HCT116 (cell line): ENCODE results near the gene GPR146.

Experiments used
- CTCF ChIP-seq, 3 experiments: fragments of 200-600 bp in 1 of 3; sonication (generic) in 1 of 3; IDR thresholded peaks in 2 of 3; conservative IDR thresholded peaks in 1 of 3; 2 replicates each; pipeline ENCODE4 v1.5.1; 2012 to 2017; ENCODE audit warnings: low read depth in 2 of 3, low read length in 2 of 3, antibody characterized with exemption in 1 of 3, borderline replicate concordance in 1 of 3, control low read depth in 1 of 3, mild to moderate bottlenecking in 1 of 3, mixed read lengths in 1 of 3, mixed run types in 1 of 3, moderate library complexity in 1 of 3; ENCODE audit not compliant: insufficient read depth in 1 of 3
- ELF1 ChIP-seq: IDR thresholded peaks from 2 replicates; pipeline ENCODE4 v1.6.1; 2012; ENCODE audit warnings: low read depth, borderline replicate concordance
- EZH2 ChIP-seq: fragments of 200-600 bp; sonication (generic); IDR thresholded peaks from 2 replicates; pipeline ENCODE4 v1.6.1; 2017; ENCODE audit warnings: antibody characterized with exemption, mixed run types
- JUND ChIP-seq: IDR thresholded peaks from 2 replicates; pipeline ENCODE4 v1.6.1; 2012
- POLR2A ChIP-seq: IDR thresholded peaks from 2 replicates; pipeline ENCODE4 v1.7.0; 2011; ENCODE audit warnings: borderline replicate concordance; ENCODE audit not compliant: insufficient read depth, insufficient read length; ENCODE audit errors: extremely low read depth
- RAD21 ChIP-seq: IDR thresholded peaks from 2 replicates; pipeline ENCODE4 v1.6.1; 2012; ENCODE audit warnings: low read depth, mild to moderate bottlenecking
- REST ChIP-seq: IDR thresholded peaks from 2 replicates; pipeline ENCODE4 v1.6.1; 2012; ENCODE audit warnings: low read depth
- SRF ChIP-seq: IDR thresholded peaks from 2 replicates; pipeline ENCODE4 v1.6.1; 2012; ENCODE audit warnings: low read depth
- YY1 ChIP-seq: IDR thresholded peaks from 2 replicates; pipeline ENCODE4 v1.6.1; 2011; ENCODE audit warnings: low read length, low read depth, moderate library complexity, mild to moderate bottlenecking; ENCODE audit not compliant: insufficient replicate concordance; ENCODE audit errors: extremely low read depth

- TF ChIP-seq JUND (no peak), EZH2 (no peak), RAD21 (no peak), POLR2A (no peak), SRF (no peak), REST (no peak), CTCF (IDR thresholded peaks at IDR 0.05 in 2 of 3, conservative IDR thresholded peaks at IDR 0.05 in 1 of 3; ENCODE audit: borderline replicate concordance in 1 of 3, insufficient read depth in 1 of 3, low read depth in 2 of 3, low read length in 2 of 3) (no peak), YY1 (no peak), ELF1 (no peak)
These were observed 30.8 kb upstream of the GPR146 start for GRCh38 chr7:1013581-1013980.
